Upper lobe of left lung (tissue), 4 donors: ENCODE results near the gene FGF9.

Experiments used
- CTCF ChIP-seq, 6 experiments: fragments of 450-650 bp in 4 of 6; fragments of 200-600 bp in 2 of 6; sonication (generic) in 2 of 6; IDR thresholded peaks; one replicate each; pipeline ENCODE4 v1.5.1; 2016 to 2019; ENCODE audit warnings: antibody characterized with exemption in 6 of 6
- EP300 ChIP-seq, 4 donors: sonication (generic); formaldehyde crosslinking; IDR thresholded peaks; one replicate each; pipeline ENCODE4 v1.5.1; 2017; ENCODE audit warnings: antibody characterized with exemption in 4 of 4, control low read depth in 2 of 4
- POLR2A ChIP-seq, 4 donors: fragments of 450-650 bp; IDR thresholded peaks; one replicate each; pipeline ENCODE4 v1.5.1; 2016 to 2017; ENCODE audit warnings: antibody characterized with exemption in 4 of 4, mild to moderate bottlenecking in 2 of 4
- POLR2AphosphoS5 ChIP-seq, 2 donors: sonication (generic); formaldehyde crosslinking; IDR thresholded peaks; one replicate each; pipeline ENCODE4 v1.5.1; 2017; ENCODE audit warnings: antibody characterized with exemption in 2 of 2

- TF ChIP-seq POLR2A (IDR thresholded peaks at IDR 0.05) (no peak), CTCF (IDR thresholded peaks at IDR 0.05) (no peak), POLR2AphosphoS5 (IDR thresholded peaks at IDR 0.05) (no peak), EP300 (IDR thresholded peaks at IDR 0.05) (no peak)
Observed at GRCh38 chr13:21719463-21719862, 48.6 kb downstream of the FGF9 start.
